Activated T-cell treated with anti-CD3 and anti-CD28 coated beads for 4 hours (primary cell): ENCODE data around the gene RAC2.

ENCODE experiments used
- DNase-seq: peaks from one replicate; pipeline ENCODE4 v3.0.0-alpha.2; 2020

The RAC2 gene

GRCh38 chr22:37184816-37185541 lies 59.1 kb downstream of the RAC2 start:
- no peak for DNase-seq

GRCh38 chr22:37184380-37184755 lies 59.7 kb downstream of the RAC2 start:
- DNase-seq, result no peak

- DNase-seq, result no peak
These were observed 60.4 kb downstream of the RAC2 start for GRCh38 chr22:37183432-37184379.

DNA sequence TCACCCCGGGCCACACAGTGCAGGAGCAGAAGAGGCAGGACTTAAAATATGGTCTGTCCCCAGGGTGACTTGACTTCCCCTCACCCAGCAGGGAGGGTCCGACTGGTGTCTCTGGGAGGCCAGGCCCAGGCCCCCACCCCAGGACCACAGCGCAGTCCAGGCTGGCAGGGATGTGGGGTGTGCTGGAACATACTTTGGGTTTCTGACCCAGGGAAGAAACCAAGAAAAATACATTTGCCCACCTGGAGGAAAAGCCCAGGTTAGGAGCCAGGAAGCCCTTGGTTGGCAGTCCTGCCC lies 61.2 kb downstream of the RAC2 start:
- no peak for DNase-seq

- DNase-seq, result no peak
These were observed 61.7 kb downstream of the RAC2 start for GRCh38 chr22:37182101-37182948.

GRCh38 chr22:37181681-37182080 lies 62.4 kb downstream of the RAC2 start:
- no peak for DNase-seq

DNA sequence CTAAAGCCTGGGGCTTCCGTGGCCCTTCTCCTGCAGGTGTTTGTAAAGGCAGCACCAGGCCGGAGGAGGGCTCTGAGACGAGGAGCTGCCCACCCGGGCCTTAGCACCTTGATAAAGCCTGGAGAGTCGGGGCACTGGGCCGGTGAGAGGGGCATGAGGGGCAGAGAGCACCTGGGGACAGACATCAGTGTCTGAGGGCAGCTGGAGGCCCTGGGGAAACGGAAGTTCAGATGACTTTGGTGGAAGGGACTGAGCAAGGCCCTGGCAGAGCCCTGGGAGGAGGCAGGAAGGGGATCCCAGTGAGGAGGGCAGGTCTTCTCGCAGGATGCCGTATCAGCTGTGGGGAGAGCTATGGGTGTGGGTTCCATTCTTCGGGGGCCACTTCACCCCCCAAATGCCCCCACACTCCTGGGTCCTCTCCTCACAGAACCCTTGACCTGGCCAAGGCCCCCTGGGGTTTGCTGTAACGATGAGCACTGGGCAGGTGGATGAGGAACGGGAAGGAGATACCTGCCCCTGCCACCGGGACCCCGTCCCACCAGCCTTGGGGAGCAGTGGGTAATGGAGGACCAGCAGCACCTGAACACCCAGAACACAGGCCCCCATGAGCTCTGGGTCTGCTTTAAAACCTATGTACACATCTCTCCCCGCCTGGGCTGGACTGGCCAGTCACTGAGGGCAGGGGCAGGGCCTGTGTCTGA lies 63.4 kb downstream of the RAC2 start:
- DNase-seq, result no peak

DNA sequence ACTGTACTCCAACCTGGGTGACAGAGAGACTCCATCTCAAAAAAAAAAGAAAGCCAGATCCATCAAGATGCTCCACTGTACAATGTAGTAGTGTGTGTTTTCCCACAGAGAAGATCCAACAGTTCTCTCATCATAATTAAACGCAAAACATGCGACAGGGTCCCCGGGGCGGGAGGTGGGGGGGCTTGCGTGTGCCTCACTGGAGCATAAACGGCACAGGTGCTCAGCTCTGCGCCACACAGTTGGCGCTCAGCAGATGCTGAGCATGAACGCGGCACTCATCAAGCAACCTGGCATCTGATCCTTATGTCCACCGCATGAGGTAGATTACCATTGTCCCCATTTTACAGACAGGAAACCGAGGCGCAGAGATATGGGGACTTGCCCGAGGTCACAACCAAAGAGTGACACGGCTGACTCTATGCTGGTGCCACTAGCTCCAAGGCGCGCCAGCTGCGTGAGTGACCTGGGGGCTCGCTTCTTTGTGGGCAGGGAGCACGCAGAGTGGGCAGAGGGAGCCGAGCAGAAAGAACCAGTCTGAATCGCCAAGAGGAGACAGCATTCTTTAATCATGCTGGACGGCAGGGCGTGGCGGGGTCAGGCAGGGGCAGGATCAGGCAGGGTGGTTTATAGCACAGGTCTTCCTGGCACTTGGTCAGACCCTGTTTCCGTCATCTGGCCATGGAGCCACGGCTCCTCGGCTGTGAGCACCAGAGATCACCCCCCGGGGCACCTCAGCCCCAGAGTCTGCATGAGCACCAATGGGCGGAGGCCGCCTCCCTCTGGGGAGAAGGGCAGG lies 64.2 kb downstream of the RAC2 start:
- DNase-seq, result no peak

- DNase-seq, result no peak
These were observed 65.0 kb downstream of the RAC2 start for GRCh38 chr22:37179126-37179470.

- no peak for DNase-seq
These were observed 65.5 kb downstream of the RAC2 start for GRCh38 chr22:37178350-37179125.

DNA sequence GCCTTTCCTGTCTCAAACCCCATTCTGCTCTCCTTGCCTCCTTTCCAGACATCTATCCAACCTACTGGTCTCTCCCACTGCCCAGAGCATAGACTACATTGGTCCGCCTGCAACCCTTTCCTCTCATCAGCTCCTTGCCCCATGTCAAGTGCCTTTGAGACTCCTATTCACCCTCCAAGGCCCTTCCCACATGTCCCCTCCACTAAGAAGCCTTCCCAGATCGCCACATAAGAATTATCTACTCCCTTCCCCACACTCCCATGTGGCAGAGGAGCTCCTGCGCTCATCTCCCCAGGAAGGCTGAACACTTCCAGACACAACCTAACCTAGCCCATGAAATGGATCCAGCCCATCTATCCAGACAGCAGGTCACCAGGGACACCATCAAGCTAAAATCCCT lies 66.3 kb downstream of the RAC2 start:
- no peak for DNase-seq

DNA sequence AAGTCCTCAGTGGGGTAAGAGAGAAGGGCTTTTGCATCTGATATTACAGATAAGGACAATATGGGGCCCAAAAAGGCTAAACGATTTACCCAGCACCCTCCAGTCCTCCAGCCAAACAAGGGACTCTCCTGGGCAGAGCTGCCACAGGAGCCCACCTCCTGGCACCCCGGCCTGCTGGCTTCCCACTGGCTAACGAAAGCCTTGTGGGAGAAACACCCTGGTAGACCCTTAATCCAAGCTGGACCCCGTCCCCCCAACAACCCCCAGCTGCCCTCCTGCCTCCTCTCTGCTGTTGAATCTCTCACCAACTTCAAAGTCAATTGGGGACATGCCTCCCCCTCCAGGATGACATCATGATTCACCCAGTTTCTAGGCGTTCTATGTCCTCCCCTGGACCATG lies 66.8 kb downstream of the RAC2 start:
- no peak for DNase-seq

DNA sequence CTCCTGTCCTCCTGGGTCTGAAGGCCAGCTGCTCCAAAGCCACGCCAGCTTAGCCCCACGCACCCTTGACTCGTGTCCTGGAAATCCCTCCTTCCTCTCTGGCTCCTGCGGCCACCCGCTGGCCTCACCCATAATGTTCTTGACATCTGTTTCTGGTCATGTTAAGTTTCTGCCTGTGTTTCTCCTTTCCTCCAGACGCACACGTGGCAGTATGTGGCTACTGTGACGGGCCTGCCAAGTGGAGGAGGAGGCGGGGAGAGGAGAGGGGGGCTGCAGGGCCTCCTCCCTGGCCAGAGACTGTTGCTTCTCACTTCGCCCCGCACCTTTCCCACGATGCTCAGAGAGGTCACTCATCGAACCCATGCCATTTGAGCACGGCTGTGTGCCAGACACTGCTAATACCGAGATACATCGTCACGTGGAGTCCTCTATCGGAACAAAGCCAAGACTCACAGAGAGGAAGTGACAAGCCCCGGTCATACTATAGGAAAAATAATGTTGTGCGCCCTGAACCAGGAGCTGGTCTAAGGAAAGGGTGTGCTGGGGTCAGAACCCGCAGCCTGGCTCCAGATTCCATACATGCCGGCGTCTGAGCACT lies 67.5 kb downstream of the RAC2 start:
- no peak for DNase-seq

- no peak for DNase-seq
These were observed 68.4 kb downstream of the RAC2 start for GRCh38 chr22:37175414-37176281.
